ENCODE results near the gene INTS11.

The INTS11 gene

GRCh38 chr1:1345860-1346500, 21.5 kb upstream of the INTS11 start:
- Mint-ChIP-seq H3K9me3 (no peaks in the 10 kb centered on the region), H3K4me1 (peaks cover 18% of the 10 kb centered on the region), H3K27ac (ENCODE audit: low read depth) (no peak overlapping the region), H3K36me3 (ENCODE audit: insufficient read depth) (peaks cover 2% of the 10 kb centered on the region), H3K27me3 (no peaks in the 10 kb centered on the region), H3K4me3 (no peak overlapping the region)
- ATAC-seq (replicated peaks; ENCODE audit: extremely low read depth, poor library complexity, severe bottlenecking) = no peak
- DNase-seq (ENCODE audit: low spot score in 2 of 2) = no peak

GRCh38 chr1:1345384-1345783, 20.9 kb upstream of the INTS11 start:
- peaks cover 4% of the 10 kb centered on the region for H3K36me3 Mint-ChIP-seq (ENCODE audit: insufficient read depth)
- no peak overlapping the region for H3K4me3 Mint-ChIP-seq
- H3K4me1 Mint-ChIP-seq = peaks cover 18% of the 10 kb centered on the region
- ATAC-seq (replicated peaks; ENCODE audit: extremely low read depth, poor library complexity, severe bottlenecking) (no peak), DNase-seq (ENCODE audit: low spot score in 2 of 2) (no peak)
- no peaks in the 10 kb centered on the region for H3K9me3 Mint-ChIP-seq
- no peak overlapping the region for H3K27ac Mint-ChIP-seq (ENCODE audit: low read depth)
- H3K27me3 Mint-ChIP-seq = no peaks in the 10 kb centered on the region

GRCh38 chr1:1344655-1345361, 20.3 kb upstream of the INTS11 start:
- ATAC-seq (replicated peaks; ENCODE audit: extremely low read depth, poor library complexity, severe bottlenecking) (no peak), DNase-seq (ENCODE audit: low spot score in 2 of 2) (no peak)
- H3K4me3 Mint-ChIP-seq = no peak overlapping the region
- no peak overlapping the region for H3K27ac Mint-ChIP-seq (ENCODE audit: low read depth)
- H3K9me3 Mint-ChIP-seq = no peaks in the 10 kb centered on the region
- H3K36me3 Mint-ChIP-seq (ENCODE audit: insufficient read depth) = peaks cover 4% of the 10 kb centered on the region
- H3K4me1 Mint-ChIP-seq = peaks cover 18% of the 10 kb centered on the region
- H3K27me3 Mint-ChIP-seq = no peaks in the 10 kb centered on the region

DNA sequence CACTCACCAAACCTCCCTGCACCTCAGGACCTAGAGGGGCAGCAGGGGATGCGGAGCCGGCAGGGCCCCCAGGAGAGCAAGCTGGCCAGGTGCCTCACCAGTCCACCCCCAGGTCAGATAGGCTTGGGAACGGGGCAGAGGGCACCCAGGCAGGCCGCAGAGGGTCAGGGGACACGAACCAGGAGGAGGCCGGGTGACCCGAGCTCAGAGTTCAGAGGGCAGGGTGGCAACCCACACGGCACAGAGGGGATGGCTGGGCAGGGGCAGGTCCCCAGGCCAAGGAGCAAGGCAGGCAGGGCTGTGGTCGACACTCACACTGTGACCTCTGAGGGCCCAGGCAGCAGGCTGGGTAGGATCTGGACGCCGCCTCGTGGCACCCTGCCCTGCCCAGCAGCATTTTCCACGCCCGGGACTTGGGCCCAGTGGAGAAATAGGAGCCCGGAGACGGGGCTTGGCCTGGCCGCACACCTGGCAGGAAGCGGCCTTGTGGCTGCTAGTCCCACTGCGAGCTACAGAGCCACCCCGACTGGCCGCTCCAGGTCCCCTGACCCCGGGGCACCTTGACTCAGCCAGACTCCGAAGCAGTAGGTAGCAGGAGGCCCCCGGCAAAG, 19.5 kb upstream of the INTS11 start:
- H3K4me3 Mint-ChIP-seq = no peak overlapping the region
- peaks cover 18% of the 10 kb centered on the region for H3K4me1 Mint-ChIP-seq
- DNase-seq (ENCODE audit: low spot score in 2 of 2) (no peak), ATAC-seq (replicated peaks; ENCODE audit: extremely low read depth, poor library complexity, severe bottlenecking) (no peak)
- H3K9me3 Mint-ChIP-seq = no peaks in the 10 kb centered on the region
- H3K36me3 Mint-ChIP-seq (ENCODE audit: insufficient read depth) = peaks cover 4% of the 10 kb centered on the region
- no peaks in the 10 kb centered on the region for H3K27me3 Mint-ChIP-seq
- H3K27ac Mint-ChIP-seq (ENCODE audit: low read depth) = no peak overlapping the region

DNA sequence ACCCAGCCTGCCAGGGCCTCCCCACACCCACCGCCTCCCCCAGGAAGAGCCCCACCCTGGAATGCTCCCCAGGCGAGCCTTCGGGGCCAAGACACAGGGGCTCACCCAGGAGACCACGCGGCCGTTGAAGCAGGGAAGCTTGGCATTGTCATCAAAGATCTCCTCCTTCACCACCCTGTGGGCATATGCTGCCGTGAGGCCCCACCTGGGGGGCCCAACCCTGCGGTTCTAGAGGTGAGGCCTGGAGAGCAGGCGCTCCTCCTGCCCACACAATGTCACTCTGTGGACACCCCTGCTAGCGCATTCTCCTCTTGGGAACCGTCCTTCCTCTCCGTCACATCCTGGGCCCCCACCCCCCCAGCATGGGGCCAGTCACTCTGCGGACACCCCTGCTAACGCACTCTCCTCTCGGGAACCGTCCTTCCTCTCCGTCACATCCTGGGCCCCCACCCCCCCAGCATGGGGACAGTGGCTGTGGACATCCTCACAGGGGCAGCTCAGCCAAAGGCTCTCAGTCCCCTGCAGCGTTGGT, 18.2 kb upstream of the INTS11 start:
- H3K27me3 Mint-ChIP-seq = no peaks in the 10 kb centered on the region
- no peak overlapping the region for H3K4me3 Mint-ChIP-seq
- no peak overlapping the region for H3K27ac Mint-ChIP-seq (ENCODE audit: low read depth)
- ATAC-seq (replicated peaks; ENCODE audit: extremely low read depth, poor library complexity, severe bottlenecking) (no peak), DNase-seq (ENCODE audit: low spot score in 2 of 2) (no peak)
- no peaks in the 10 kb centered on the region for H3K9me3 Mint-ChIP-seq
- peaks cover 17% of the 10 kb centered on the region for H3K4me1 Mint-ChIP-seq
- H3K36me3 Mint-ChIP-seq (ENCODE audit: insufficient read depth) = peaks cover 5% of the 10 kb centered on the region

GRCh38 chr1:1342061-1342562, 17.7 kb upstream of the INTS11 start:
- Mint-ChIP-seq H3K9me3 (no peaks in the 10 kb centered on the region), H3K36me3 (ENCODE audit: insufficient read depth) (peaks cover 5% of the 10 kb centered on the region), H3K27me3 (no peaks in the 10 kb centered on the region), H3K4me3 (no peak overlapping the region), H3K27ac (ENCODE audit: low read depth) (no peak overlapping the region), H3K4me1 (peaks cover 12% of the 10 kb centered on the region)
- ATAC-seq (replicated peaks; ENCODE audit: extremely low read depth, poor library complexity, severe bottlenecking) (no peak), DNase-seq (ENCODE audit: low spot score in 2 of 2) (no peak)

GRCh38 chr1:1341549-1342021, 17.1 kb upstream of the INTS11 start:
- no peak for ATAC-seq (replicated peaks; ENCODE audit: extremely low read depth, poor library complexity, severe bottlenecking)
- no peaks in the 10 kb centered on the region for H3K27me3 Mint-ChIP-seq
- H3K9me3 Mint-ChIP-seq = no peaks in the 10 kb centered on the region
- peaks cover 7% of the 10 kb centered on the region for H3K4me1 Mint-ChIP-seq
- peaks cover 5% of the 10 kb centered on the region for H3K36me3 Mint-ChIP-seq (ENCODE audit: insufficient read depth)
- H3K27ac Mint-ChIP-seq (ENCODE audit: low read depth) = no peak overlapping the region
- no peak overlapping the region for H3K4me3 Mint-ChIP-seq
- no peak for DNase-seq (ENCODE audit: low spot score in 2 of 2)

DNA sequence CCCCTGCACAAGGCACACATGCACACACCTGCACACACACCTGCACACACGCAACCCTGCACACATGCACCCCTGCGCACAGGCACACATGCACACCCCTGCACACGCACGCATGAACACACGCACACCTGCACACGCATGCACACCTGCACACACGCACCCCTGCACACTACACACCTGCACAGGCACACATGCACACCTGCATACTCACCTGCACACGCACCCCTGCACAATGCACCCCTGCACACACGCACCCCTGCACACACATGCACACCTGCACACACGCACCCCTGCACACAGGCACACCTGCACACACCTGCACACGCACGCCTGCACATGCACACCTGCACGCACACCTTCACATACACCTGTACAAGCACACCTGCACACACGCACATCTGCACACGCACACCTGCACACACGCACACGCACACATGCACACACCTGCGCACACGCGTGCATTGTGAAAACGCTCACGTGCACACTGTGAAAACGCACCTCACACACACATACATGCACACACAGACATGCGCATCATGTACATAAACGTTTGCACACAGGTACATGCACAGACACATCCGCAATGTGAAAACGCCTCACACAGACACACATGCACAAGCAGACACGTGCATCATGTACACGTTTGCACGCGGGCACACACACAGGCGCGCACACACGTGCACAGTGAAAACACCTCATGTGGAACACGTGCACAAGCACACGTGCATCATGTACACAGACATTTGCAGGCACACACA, 16.5 kb upstream of the INTS11 start:
- peaks cover 4% of the 10 kb centered on the region for H3K4me1 Mint-ChIP-seq
- no peak for ATAC-seq (replicated peaks; ENCODE audit: extremely low read depth, poor library complexity, severe bottlenecking)
- DNase-seq (ENCODE audit: low spot score in 2 of 2) = no peak
- H3K27ac Mint-ChIP-seq (ENCODE audit: low read depth) = no peak overlapping the region
- H3K4me3 Mint-ChIP-seq = no peak overlapping the region
- H3K36me3 Mint-ChIP-seq (ENCODE audit: insufficient read depth) = peaks cover 5% of the 10 kb centered on the region
- no peaks in the 10 kb centered on the region for H3K9me3 Mint-ChIP-seq
- H3K27me3 Mint-ChIP-seq = no peaks in the 10 kb centered on the region

GRCh38 chr1:1340185-1340584, 15.7 kb upstream of the INTS11 start:
- Mint-ChIP-seq H3K27me3 (no peaks in the 10 kb centered on the region), H3K4me1 (peaks cover 4% of the 10 kb centered on the region), H3K27ac (ENCODE audit: low read depth) (no peak overlapping the region), H3K4me3 (no peak overlapping the region), H3K9me3 (no peaks in the 10 kb centered on the region), H3K36me3 (ENCODE audit: insufficient read depth) (peaks cover 5% of the 10 kb centered on the region)
- DNase-seq (ENCODE audit: low spot score in 2 of 2) (no peak), ATAC-seq (replicated peaks; ENCODE audit: extremely low read depth, poor library complexity, severe bottlenecking) (no peak)

DNA sequence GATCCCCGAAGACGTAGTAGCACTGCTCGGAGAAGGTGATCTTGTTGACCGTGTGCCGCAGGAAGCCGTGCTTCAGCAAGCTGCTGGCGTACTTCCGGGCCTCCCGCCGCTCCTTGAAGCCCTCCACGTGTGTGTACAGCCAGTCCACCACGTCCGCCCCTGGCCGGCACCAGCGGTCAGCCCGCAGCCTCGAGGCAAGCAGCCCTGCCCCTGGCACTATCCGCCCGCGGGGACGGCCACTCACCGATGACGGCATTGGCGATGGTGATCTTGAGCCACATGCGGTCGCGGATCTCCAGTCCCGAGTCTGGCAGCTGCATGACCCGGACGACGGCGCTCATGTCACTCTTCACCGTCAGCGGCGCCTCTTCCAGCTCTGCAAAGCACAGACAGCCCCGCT, 13.8 kb upstream of the INTS11 start:
- Mint-ChIP-seq H3K4me1 (peaks cover under 1% of the 10 kb centered on the region), H3K9me3 (no peaks in the 10 kb centered on the region), H3K27ac (ENCODE audit: low read depth) (no peak overlapping the region), H3K36me3 (ENCODE audit: insufficient read depth) (peaks cover 10% of the 10 kb centered on the region), H3K4me3 (no peak overlapping the region), H3K27me3 (no peaks in the 10 kb centered on the region)
- DNase-seq (ENCODE audit: low spot score in 2 of 2) (no peak), ATAC-seq (replicated peaks; ENCODE audit: extremely low read depth, poor library complexity, severe bottlenecking) (no peak)

DNA sequence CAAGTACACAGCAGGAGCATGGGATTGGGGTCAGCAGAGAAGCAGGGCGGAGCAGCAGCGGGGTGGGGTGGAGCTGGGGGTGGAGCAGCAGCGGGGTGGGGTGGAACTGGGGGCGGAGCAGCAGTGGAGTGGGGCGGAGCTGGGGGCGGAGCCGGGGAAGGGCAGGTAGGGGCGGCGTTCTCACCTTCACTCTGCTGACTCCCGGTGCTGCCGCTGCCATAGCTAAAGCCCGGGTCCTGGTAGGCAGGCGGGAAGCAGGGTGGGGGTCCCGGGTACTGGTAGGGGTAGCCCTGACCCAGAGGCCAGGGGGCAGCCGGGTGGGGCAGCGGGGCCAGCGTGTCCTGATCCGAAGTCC, 13.3 kb upstream of the INTS11 start:
- Mint-ChIP-seq H3K9me3 (no peaks in the 10 kb centered on the region), H3K4me1 (no peaks in the 10 kb centered on the region), H3K4me3 (no peak overlapping the region), H3K27ac (ENCODE audit: low read depth) (peak overlapping the region; percentile 29), H3K27me3 (no peaks in the 10 kb centered on the region), H3K36me3 (ENCODE audit: insufficient read depth) (peaks cover 10% of the 10 kb centered on the region)
- DNase-seq (ENCODE audit: low spot score in 2 of 2) (no peak), ATAC-seq (replicated peaks; ENCODE audit: extremely low read depth, poor library complexity, severe bottlenecking) (no peak)

Data from central memory CD8-positive, alpha-beta T cell (primary cell).